Measurements from ENCODE around the gene NRARP.
A peak's percentile ranks its signal among the peaks of the same experiment; 100 is the strongest.

The NRARP gene

DNA sequence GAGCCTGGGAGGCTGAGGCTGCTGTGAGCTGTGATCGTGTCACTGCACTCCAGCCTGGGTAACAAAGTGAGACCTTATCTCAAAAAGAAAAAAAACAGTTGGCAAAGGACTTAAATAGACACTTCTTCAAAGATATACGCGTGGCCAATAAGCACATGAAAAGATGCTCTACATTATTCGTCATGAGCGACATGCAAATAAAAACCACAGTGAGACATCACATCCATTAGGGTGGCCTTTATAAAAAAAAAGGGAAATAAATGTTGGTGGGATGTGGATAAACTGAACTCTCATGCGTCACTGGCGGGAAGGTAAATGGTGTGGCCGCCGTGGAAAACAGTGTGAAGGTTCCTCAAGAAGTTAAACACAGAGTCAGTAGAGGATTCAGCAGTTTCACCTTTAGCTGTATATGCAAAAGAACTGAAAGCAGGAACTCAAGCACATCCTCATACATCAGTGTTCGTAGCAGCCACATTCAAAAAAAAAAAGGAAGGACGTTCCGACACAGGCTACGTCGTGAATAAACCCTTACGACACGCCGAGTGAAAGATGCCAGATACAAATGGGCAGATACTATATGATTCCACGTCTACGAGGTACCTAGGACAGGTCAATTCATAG, 24.5 kb upstream of the NRARP start:
- H3K4me3 ChIP-seq (ENCODE audit: low read length) = peak overlapping the region; percentile 16; the same call in 1 of the 2 replicates
- no peak for TF ChIP-seq ZNF274 (IDR thresholded peaks at IDR 0.05; ENCODE audit: low read depth, low read length)

DNA sequence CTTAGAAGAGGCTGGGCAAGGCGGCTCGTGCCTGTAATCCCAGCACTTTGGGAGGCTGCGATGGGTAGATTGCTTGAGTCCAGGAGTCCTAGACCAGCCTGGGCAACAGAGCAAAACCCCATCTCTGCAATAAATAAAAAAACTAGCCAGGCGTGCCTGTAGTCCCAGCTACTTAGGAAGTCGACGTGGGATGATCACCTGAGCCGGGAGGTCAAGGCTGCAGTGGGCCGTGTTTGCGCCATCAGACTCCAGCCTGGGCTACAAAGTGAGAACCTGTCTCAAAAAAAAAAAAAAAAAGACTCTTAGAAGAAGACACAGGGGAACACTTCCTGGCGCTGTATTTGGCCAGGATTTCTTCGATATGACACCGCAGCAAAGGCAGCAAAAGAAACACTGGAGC, 23.7 kb upstream of the NRARP start:
- H3K4me3 ChIP-seq (ENCODE audit: low read length) = no peak overlapping the region
- no peak for TF ChIP-seq ZNF274 (IDR thresholded peaks at IDR 0.05; ENCODE audit: low read depth, low read length)

DNA sequence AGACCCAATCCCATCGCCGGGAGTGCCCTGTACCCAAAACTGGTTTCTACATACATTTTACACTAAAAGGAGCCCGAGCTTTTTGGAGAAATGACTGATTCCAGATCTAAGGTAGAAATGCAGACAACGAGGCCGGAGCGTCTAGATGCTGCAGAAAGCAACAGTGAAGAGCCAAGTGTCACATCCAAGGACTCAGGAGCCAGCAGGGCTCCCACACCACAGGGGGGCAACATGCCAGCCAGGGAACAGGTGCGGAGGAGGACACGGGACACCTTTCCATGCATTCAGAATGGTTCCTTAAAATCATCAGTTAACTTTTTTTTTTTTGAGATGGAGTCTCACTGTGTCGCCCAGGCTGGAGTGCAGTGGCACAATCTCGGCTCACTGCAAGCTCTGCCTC, 23.1 kb upstream of the NRARP start:
- no peak for TF ChIP-seq ZNF274 (IDR thresholded peaks at IDR 0.05; ENCODE audit: low read depth, low read length)
- no peak overlapping the region for H3K4me3 ChIP-seq (ENCODE audit: low read length)

DNA sequence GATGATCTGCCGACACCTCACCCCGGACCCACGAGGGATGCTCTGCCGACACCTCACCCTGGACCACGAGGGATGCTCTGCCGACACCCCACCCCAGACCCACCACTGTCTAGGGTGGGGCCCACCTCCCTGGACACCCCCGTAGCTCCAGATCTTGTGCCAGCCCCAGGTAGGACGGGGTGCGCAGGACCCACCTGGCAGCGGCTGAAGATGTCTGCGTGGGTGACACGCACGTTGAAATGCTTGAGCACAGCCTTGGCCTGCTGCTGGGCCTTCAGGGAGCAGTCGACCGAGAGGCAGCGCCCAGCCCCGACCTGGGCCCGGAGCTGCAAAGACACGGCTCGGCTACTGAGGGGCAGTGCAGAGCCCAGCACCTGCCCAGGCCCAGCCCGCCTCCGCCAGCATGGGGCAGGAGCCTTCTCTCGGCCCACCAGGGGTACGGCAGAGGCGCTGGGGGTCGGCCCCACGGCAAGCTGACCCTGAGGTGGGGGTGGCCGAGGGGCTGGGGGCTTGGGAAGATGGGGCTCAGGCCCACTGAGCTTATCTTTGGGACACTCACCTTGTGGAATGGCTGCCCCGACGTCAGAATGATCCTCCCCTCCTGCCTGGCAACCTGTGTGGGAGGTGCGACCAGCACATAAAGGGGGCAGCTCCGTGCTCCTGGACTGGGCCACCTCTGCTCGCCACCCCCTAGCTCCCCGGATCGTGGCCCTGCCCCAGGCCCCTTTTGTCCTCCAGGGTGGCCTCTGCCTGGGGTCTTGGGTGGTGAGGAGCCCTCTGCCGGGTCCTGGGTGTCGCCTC, 21.7 kb upstream of the NRARP start:
- TF ChIP-seq ZNF274 (IDR thresholded peaks at IDR 0.05; ENCODE audit: low read depth, low read length) = no peak

DNA sequence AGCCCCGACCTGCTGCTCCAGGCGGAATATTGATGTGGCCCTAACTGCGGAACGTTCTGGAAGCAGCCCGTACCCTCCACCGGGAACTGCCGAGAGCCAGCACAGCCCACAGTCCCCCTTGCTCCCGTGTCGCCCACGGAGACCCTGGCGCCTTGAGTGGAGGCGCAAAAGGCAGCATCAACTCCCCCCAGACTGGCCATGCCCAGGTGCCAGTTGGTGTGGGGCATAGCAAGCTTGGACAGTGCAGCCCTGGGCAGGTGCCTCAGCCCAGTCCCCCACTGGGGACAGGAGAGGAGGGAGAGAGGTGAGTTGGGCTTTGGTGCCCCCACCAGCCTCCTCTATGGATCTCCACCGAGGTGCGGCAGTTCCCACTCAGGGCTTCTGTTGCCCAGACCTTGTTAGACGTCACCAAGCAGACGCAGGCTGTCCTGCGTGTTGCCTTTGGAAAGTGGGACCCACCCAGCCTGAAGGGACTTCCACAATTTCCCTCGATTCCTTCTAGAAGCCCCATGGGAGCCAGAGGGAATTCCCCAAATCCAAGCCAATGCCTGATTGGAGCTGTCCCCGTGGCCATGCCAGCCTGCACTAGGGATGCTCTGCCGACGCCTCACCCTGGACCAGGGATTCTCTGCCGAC, 19.8 kb upstream of the NRARP start:
- TF ChIP-seq ZNF274 (IDR thresholded peaks at IDR 0.05; ENCODE audit: low read depth, low read length) = no peak
- no peak overlapping the region for H3K4me3 ChIP-seq (ENCODE audit: low read length)

More for the DNA sequence above, 21.7 kb upstream of the NRARP start:
- no peak overlapping the region for H3K4me3 ChIP-seq (ENCODE audit: low read length)

DNA sequence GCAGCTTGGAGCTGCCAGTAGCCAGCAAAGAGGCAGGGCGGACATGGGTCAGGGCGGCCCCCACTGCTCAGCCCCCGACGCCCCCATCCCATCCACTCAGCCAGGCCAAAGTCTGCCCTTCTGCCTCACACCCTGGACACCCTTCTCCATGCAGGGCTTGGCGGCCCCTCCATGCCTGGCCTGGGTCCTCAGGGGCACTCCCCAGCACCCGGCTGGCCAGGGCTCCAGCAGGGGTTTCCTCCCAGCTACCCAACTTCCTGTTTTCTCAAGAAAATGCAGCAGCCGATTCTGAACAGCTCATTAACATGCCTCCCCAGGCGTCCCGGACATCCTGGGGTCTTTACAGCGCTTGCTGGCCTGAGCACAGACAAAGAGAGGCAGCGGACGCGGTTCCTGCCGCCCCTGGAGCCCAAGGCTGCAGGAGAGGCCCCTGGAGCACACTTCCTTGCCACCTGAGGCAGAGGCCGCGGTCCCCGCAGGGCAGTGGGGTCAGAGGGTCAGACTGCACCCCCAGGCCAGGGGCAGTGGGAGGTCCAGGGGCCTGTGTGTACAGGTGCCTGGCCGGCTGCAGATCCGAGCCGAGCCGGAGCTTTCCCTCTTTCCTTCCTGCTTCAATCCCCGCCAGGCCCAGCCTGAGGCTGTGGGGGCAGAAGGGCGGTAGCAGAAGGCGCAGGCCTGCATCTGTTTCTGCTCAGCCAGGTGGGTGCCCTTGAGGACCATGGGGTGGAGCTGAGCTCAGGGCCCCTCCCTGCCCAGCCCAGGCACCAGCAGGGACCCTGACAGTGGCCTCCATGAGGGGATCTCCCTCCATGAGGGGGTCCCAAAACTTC, 18.7 kb upstream of the NRARP start:
- no peak for TF ChIP-seq ZNF274 (IDR thresholded peaks at IDR 0.05; ENCODE audit: low read depth, low read length)

DNA sequence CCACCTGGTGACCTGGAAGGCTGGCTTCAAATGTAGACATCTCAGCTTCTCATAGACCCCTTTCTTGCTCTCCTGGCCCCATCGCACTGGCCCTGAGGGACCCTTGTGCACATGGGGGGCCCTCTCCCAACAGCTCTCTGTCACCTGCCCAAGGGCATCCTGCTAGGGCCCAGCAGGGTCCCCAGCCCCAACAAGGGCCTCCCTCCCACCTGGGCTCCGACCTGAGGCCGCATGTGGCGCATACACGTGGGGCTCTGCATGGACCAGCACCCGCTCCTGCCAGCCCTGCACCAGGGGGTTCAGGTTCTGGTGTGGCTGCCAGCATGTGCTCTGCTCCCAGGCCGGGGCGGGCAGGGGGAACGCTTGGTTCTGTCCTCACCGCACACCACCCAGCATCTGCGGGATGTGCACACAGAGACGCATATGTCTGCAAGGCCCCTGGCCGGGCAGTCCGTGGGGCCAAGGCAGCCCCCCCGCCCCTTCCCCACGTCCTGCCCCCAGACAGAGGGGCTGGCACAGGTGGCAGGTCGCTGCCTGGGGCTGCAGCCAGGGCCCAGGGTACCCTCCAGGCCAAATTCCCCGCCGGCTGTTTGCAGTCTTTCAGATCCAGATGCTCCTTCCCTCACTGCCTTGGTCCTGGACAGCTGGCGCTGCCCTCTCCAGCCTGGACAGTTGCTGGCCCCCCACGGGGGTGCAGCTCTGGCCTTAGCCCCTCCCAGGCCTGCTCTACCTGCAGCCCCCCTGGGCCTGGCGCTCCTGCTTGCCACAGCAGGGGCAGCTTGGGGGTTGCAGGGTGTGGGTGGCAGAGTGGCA, 17.9 kb upstream of the NRARP start:
- no peak overlapping the region for H3K4me3 ChIP-seq (ENCODE audit: low read length)
- no peak for TF ChIP-seq ZNF274 (IDR thresholded peaks at IDR 0.05; ENCODE audit: low read depth, low read length)

More for the DNA sequence above, 18.7 kb upstream of the NRARP start:
- H3K4me3 ChIP-seq (ENCODE audit: low read length) = no peak overlapping the region; the same call in 1 of the 2 replicates

DNA sequence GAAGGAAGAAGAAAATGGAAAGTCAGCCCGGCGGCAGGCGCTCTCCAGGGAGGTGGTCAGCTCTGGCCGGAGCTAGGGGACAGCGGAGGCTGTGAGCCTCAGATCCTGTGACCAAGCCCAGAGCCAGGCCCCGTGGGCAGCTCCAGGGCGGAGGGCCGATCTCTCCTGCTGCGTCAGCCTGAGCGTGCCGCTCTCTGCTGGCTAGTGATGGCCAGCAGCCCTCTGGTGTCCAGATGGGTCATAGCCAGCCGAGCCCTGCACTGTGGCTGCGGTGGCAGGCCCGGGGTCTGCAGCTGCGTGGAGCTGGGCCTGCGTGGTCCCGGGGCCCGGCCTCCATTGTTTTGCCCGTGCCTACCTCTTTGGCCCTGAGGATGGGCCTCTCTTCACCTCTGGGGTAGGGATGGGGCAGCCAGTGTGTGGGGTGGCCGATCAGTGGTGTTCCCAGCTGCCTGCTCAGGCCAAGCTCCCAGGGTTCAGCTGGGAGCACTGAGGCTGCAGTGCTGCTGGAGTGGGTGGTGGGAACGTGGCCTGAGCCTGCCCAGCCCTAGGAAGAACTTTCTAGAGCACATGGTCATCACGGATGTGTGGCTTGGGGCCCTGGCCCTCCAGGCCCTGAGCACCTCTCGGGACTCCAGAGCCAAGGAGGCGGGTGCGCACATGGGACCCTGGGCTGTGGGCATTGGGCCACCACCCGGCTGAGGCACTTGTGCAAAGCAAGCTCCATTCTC, 17.1 kb upstream of the NRARP start:
- H3K4me3 ChIP-seq (ENCODE audit: low read length) = no peak overlapping the region

DNA sequence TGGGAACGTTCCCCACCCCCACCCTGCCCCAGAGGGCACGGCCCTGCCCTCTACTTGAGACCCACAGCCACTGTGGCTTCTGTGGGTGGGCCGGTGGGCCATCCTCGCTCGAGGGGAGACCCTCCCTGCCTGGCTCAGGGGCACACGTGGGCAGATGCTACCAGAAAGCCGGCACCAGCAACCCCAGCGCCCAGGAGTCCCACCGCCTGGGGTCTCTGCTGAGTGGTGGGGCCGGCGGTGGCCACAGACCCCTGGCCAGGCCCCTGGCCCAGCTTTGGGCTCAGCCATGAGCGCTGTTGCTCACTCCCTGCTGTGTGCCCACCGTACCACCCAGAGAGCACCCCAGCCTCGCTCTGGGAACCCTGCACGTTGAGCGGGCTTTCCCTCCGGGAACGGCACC, 16.5 kb upstream of the NRARP start:
- H3K4me3 ChIP-seq (ENCODE audit: low read length) = no peak overlapping the region
- no peak for TF ChIP-seq ZNF274 (IDR thresholded peaks at IDR 0.05; ENCODE audit: low read depth, low read length)

More for the DNA sequence above, 17.1 kb upstream of the NRARP start:
- TF ChIP-seq ZNF274 (IDR thresholded peaks at IDR 0.05; ENCODE audit: low read depth, low read length) = no peak

DNA sequence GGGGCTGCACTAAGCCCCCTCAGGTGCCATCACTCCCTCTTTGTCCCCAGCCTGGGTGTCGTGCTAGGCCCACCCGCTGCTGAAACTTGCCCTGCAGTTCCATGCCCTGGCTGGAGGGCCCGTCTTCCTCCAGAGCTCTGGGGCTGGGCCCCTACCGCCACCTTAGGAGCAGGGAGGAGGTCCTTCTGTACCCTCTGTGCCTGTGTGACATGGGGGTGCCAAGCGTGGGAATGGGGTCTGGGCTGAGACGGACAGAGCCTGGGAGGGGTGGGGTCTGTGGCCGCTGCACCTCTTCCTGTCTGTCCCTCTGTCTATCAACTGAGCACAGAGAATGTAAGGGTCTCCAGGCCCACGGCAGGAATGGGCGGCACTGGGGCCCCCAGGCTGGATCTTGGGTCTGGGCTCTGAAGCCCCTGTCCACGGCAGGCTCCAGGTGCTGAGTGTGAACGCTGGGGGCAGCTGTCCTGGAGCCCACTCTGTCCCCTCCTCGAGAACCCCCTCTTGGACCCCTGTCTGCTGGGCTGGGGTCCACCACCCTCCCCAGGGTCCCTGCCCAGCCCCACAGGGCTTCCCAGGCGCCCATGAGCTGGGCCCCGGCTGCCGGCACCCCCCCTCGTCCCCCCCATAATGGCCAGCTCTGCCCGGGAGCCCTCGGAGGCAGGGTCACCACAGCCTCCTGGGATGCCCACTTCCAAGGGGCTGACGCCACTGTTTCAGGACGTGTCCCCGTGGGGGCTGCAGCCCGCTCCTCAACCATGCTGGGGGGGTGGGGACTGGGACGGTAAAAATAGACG, 15.8 kb upstream of the NRARP start:
- no peak overlapping the region for H3K4me3 ChIP-seq (ENCODE audit: low read length)
- no peak for TF ChIP-seq ZNF274 (IDR thresholded peaks at IDR 0.05; ENCODE audit: low read depth, low read length)

DNA sequence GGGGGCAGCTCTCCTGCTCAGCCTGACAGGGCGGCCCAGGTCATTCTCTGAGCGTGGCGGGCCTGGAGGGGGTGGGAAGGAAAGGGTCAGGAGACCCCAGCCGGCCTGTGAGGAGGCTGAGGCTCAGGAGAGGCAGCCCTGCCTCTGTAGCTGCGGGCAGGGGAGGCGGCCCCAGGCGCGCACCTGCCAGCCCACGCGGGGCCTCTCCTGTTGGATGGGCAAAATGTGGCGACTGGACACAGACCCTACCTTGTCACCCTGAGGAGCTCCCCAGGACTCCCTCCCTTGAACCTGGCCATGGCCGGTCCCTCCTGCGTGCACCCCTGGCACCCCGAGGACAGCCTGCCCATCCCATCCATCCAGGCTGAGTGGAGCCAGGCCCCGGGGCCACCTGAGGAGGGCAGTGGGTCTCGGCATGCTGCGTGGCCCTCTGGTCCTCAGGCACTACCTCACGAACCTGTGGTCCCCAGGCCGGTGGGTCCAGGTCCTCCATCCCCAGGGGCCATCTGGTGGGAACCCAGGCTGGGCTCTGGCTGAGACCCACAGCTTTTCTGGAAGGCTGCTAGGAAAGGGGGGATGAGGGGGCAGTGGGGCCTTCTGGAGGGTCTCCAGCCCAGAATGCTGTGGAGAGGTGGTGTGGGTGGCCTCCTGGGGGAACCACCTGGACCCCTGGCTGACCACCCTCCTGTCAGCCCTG, 15.1 kb upstream of the NRARP start:
- no peak for TF ChIP-seq ZNF274 (IDR thresholded peaks at IDR 0.05; ENCODE audit: low read depth, low read length)

More for the DNA sequence above, 15.1 kb upstream of the NRARP start:
- no peak overlapping the region for H3K4me3 ChIP-seq (ENCODE audit: low read length)

Data from GM08714 (cell line).